T-cell (primary cell): ENCODE results near the gene HELZ. TPM values are rescaled to one million over a fixed set of nuclear protein-coding genes. Genes with fewer than 3 reads are reported as not detected.

Experiments
- ATAC-seq, 4 experiments: fragments of 200-7000 bp in 3 of 4; fragments of 150-1000 bp in 1 of 4; cut with Tn5 transposase; replicated peaks in 1 of 4; 1 replicate in 3 of 4; 2 replicates in 1 of 4; pipeline ENCODE4 v1.10.0; 2021; ENCODE audit warnings: moderate library complexity in 3 of 4, mild to moderate bottlenecking in 2 of 4, moderate number of reproducible peaks in 1 of 4
- CTCF ChIA-PET, 2 donors: fragments of 300-600 bp; sonication (Branson Sonifier 250); formaldehyde crosslinking; loops; one replicate each; lab custom pipeline; 2022; ENCODE audit warnings: antibody characterized with exemption in 2 of 2; lab: Charles Lee
- POLR2A ChIA-PET, 2 donors: fragments of 300-600 bp; sonication (Branson Sonifier 250); formaldehyde crosslinking; loops; one replicate each; lab custom pipeline; 2022; ENCODE audit warnings: antibody characterized with exemption in 2 of 2; lab: Charles Lee
- DNase-seq, 35 experiments: peaks; one replicate each; pipeline versions ENCODE4 v3.0.0 to v3.0.0-alpha.2; 2013 to 2023
- H3K27ac ChIP-seq: one replicate; pipeline ENCODE4 v1.5.1; 2013; ENCODE audit warnings: low read length
- H3K27me3 ChIP-seq, 2 experiments: replicated peaks in 1 of 2; 1 replicate in 1 of 2; 2 replicates in 1 of 2; pipeline versions ENCODE4 v1.6.1 to v1.7.0; 2013; ENCODE audit warnings: low read length in 1 of 2, mixed read lengths in 1 of 2; ENCODE audit not compliant: control insufficient read depth in 2 of 2, insufficient read depth in 2 of 2; ENCODE audit errors: extremely low read depth in 1 of 2
- H3K36me3 ChIP-seq, 2 donors: 1 replicate in 1 of 2; 2 replicates in 1 of 2; pipeline versions ENCODE4 v1.6.1 to v1.7.0; 2013; ENCODE audit warnings: low read length in 1 of 2; ENCODE audit not compliant: control insufficient read depth in 2 of 2, insufficient read depth in 1 of 2; ENCODE audit errors: extremely low read depth in 1 of 2
- H3K4me1 ChIP-seq, 2 experiments: 1 replicate in 1 of 2; 2 replicates in 1 of 2; pipeline versions ENCODE4 v1.6.1 to v1.7.0; 2013; ENCODE audit warnings: low read length in 2 of 2, mixed read lengths in 1 of 2; ENCODE audit not compliant: insufficient read depth in 2 of 2, control insufficient read depth in 1 of 2; ENCODE audit errors: extremely low read depth in 1 of 2
- H3K4me3 ChIP-seq, 2 donors: 1 replicate in 1 of 2; 2 replicates in 1 of 2; pipeline versions ENCODE4 v1.5.1 to v1.7.0; 2013; ENCODE audit warnings: mild to moderate bottlenecking in 2 of 2, low read length in 1 of 2, moderate library complexity in 1 of 2; ENCODE audit not compliant: control insufficient read depth in 1 of 2; ENCODE audit errors: extremely low read depth in 1 of 2
- H3K9me3 ChIP-seq: 2 replicates; pipeline ENCODE4 v1.7.0; 2013
- H3K27ac Mint-ChIP-seq, 2 donors: one replicate each; pipeline ENCODE4 v1.8.0; 2020 to 2021; ENCODE audit warnings: mild to moderate bottlenecking in 2 of 2, mixed read lengths in 2 of 2
- H3K27me3 Mint-ChIP-seq, 2 donors: one replicate each; pipeline ENCODE4 v1.8.0; 2021 to 2022; ENCODE audit warnings: mixed read lengths in 2 of 2
- H3K36me3 Mint-ChIP-seq: one replicate; pipeline ENCODE4 v1.8.0; 2021; ENCODE audit warnings: mixed read lengths
- H3K4me1 Mint-ChIP-seq, 3 donors: one replicate each; pipeline ENCODE4 v1.8.0; 2020 to 2022; ENCODE audit warnings: mixed read lengths in 3 of 3, mild to moderate bottlenecking in 1 of 3
- H3K4me3 Mint-ChIP-seq, 3 donors: one replicate each; pipeline ENCODE4 v1.8.0; 2020 to 2022; ENCODE audit warnings: mild to moderate bottlenecking in 3 of 3, mixed read lengths in 3 of 3, moderate library complexity in 3 of 3
- H3K9me3 Mint-ChIP-seq, 3 donors: one replicate each; pipeline ENCODE4 v1.8.0; 2020 to 2022; ENCODE audit warnings: mixed read lengths in 3 of 3
- WGBS: methylation state at CpG from one replicate; pipeline ENCODE4 v1.1.5; 2013; ENCODE audit warnings: missing lambda C conversion rate; ENCODE audit not compliant: insufficient coverage; 5-methylcytosine and 5-hydroxymethylcytosine counted together
- total RNA-seq, 35 experiments: library from RNA in 6 of 35; stranded (reverse) in 6 of 35; fragments of 120-200 nt in 1 of 35; gene quantifications; one replicate each; pipeline versions ENCODE4 v1.2.1 to v1.2.4 and lab custom pipeline; 2013 to 2026

Gene HELZ
- total RNA-seq, 5 donors from 2014 or later (not counting 1 experiment from before 2014, with no cell fraction given): 76.0 to 115 (median 91.6) TPM

- POLR2A ChIA-PET: no interaction called here
- Histone ChIP-seq H3K4me1 (no peaks in the 10 kb centered on the region), H3K27ac (no peak overlapping the region), H3K4me3 (no peak overlapping the region), H3K9me3 (peaks cover 2% of the 10 kb centered on the region), H3K36me3 (no peaks in the 10 kb centered on the region), H3K27me3 (peaks cover 0 to 5% of the 10 kb centered on the region in 2 experiments)
- no peaks in the 10 kb centered on the region for H3K27me3 Mint-ChIP-seq
- ATAC-seq (no peak), DNase-seq (no peak)
- peaks cover 18% of the 10 kb centered on the region for H3K36me3 Mint-ChIP-seq
- WGBS: 100% methylated on average over 1 of the region's 4 CpGs
- H3K27ac Mint-ChIP-seq: no peak overlapping the region
- peaks cover 4 to 30% (median 16%) of the 10 kb centered on the region in 3 donors for H3K9me3 Mint-ChIP-seq
- no peaks in the 10 kb centered on the region for H3K4me1 Mint-ChIP-seq
- CTCF ChIA-PET: no interaction called here
- H3K4me3 Mint-ChIP-seq: no peak overlapping the region
Observed at GRCh38 chr17:67051155-67051538, 193.8 kb downstream of the HELZ start.

GRCh38 chr17:67050471-67051154 lies 194.4 kb downstream of the HELZ start:
- Histone ChIP-seq H3K4me1 (no peaks in the 10 kb centered on the region), H3K4me3 (no peak overlapping the region), H3K36me3 (no peaks in the 10 kb centered on the region), H3K27me3 (peaks cover 0 to 5% of the 10 kb centered on the region in 2 experiments), H3K27ac (no peak overlapping the region), H3K9me3 (peaks cover 2% of the 10 kb centered on the region)
- Mint-ChIP-seq H3K4me3 (no peak overlapping the region), H3K4me1 (no peaks in the 10 kb centered on the region), H3K36me3 (peaks cover 19% of the 10 kb centered on the region), H3K9me3 (peaks cover 4 to 30% (median 16%) of the 10 kb centered on the region in 3 donors), H3K27ac (no peak overlapping the region), H3K27me3 (no peaks in the 10 kb centered on the region)
- no peak for ATAC-seq
- 100% methylated on average over 1 of the region's 6 CpGs for WGBS
- no peak for DNase-seq
- ChIA-PET POLR2A (no interaction called here), CTCF (no interaction called here)

GRCh38 chr17:67050066-67050465 lies 194.9 kb downstream of the HELZ start:
- no peak for ATAC-seq
- Histone ChIP-seq H3K4me3 (no peak overlapping the region), H3K9me3 (peaks cover 2% of the 10 kb centered on the region), H3K4me1 (no peaks in the 10 kb centered on the region), H3K36me3 (no peaks in the 10 kb centered on the region), H3K27ac (no peak overlapping the region), H3K27me3 (peaks cover 0 to 5% of the 10 kb centered on the region in 2 experiments)
- ChIA-PET CTCF (no interaction called here), POLR2A (no interaction called here)
- Mint-ChIP-seq H3K4me1 (no peaks in the 10 kb centered on the region), H3K27ac (no peak overlapping the region), H3K4me3 (no peak overlapping the region), H3K9me3 (peaks cover 4 to 30% (median 16%) of the 10 kb centered on the region in 3 donors), H3K27me3 (no peaks in the 10 kb centered on the region), H3K36me3 (peaks cover 19% of the 10 kb centered on the region)
- no CpG with 5 or more reads among the region's 1 CpG for WGBS
- DNase-seq: no peak

- WGBS: no CpG with 5 or more reads among the region's 5 CpGs
- CTCF ChIA-PET: no interaction called here
- Mint-ChIP-seq H3K4me3 (no peak overlapping the region), H3K9me3 (peaks cover 4 to 30% (median 16%) of the 10 kb centered on the region in 3 donors), H3K4me1 (no peaks in the 10 kb centered on the region), H3K27me3 (no peaks in the 10 kb centered on the region), H3K27ac (no peak overlapping the region), H3K36me3 (peaks cover 19% of the 10 kb centered on the region)
- DNase-seq: no peak
- H3K9me3 ChIP-seq: peaks cover 2% of the 10 kb centered on the region
- peaks cover 0 to 7% of the 10 kb centered on the region in 2 experiments for H3K27me3 ChIP-seq
- no peak overlapping the region for H3K27ac ChIP-seq
- POLR2A ChIA-PET: no interaction called here
- no peaks in the 10 kb centered on the region for H3K36me3 ChIP-seq
- H3K4me1 ChIP-seq: no peaks in the 10 kb centered on the region
- no peak for ATAC-seq
- H3K4me3 ChIP-seq: no peak overlapping the region
Observed at GRCh38 chr17:67049025-67049739, 195.8 kb downstream of the HELZ start.

GRCh38 chr17:67047382-67047781 lies 197.6 kb downstream of the HELZ start:
- no peak overlapping the region for H3K4me3 Mint-ChIP-seq
- Histone ChIP-seq H3K9me3 (peaks cover 2% of the 10 kb centered on the region), H3K27me3 (peaks cover 0 to 7% of the 10 kb centered on the region in 2 experiments), H3K4me1 (no peaks in the 10 kb centered on the region), H3K4me3 (no peak overlapping the region), H3K27ac (no peak overlapping the region), H3K36me3 (no peaks in the 10 kb centered on the region)
- no CpG with 5 or more reads among the region's 1 CpG for WGBS
- ChIA-PET POLR2A (no interaction called here), CTCF (no interaction called here)
- H3K9me3 Mint-ChIP-seq: peaks cover 4 to 30% (median 16%) of the 10 kb centered on the region in 3 donors
- H3K27me3 Mint-ChIP-seq: no peaks in the 10 kb centered on the region
- no peak overlapping the region for H3K27ac Mint-ChIP-seq
- no peaks in the 10 kb centered on the region for H3K4me1 Mint-ChIP-seq
- H3K36me3 Mint-ChIP-seq: peaks cover 19% of the 10 kb centered on the region
- DNase-seq (no peak), ATAC-seq (no peak)

- H3K36me3 Mint-ChIP-seq: peaks cover 19% of the 10 kb centered on the region
- no peak overlapping the region for H3K4me3 Mint-ChIP-seq
- no peaks in the 10 kb centered on the region for H3K27me3 Mint-ChIP-seq
- H3K4me3 ChIP-seq: no peak overlapping the region
- H3K36me3 ChIP-seq: no peaks in the 10 kb centered on the region
- no peaks in the 10 kb centered on the region for H3K4me1 ChIP-seq
- H3K9me3 ChIP-seq: peaks cover 2% of the 10 kb centered on the region
- no peak overlapping the region for H3K27ac ChIP-seq
- DNase-seq (no peak), ATAC-seq (no peak)
- POLR2A ChIA-PET: no interaction called here
- CTCF ChIA-PET: no interaction called here
- no peaks in the 10 kb centered on the region for H3K4me1 Mint-ChIP-seq
- H3K9me3 Mint-ChIP-seq: peaks cover 4 to 30% (median 16%) of the 10 kb centered on the region in 3 donors
- H3K27me3 ChIP-seq: peaks cover 0 to 10% of the 10 kb centered on the region in 2 experiments
- H3K27ac Mint-ChIP-seq: no peak overlapping the region
- 85% methylated on average over 3 of the region's 4 CpGs for WGBS
Observed at GRCh38 chr17:67046398-67046797, 198.6 kb downstream of the HELZ start.
